GM23338 (cell line): ENCODE measurements around the gene ADCY5. TPM values are rescaled to one million over a fixed set of nuclear protein-coding genes. Genes with fewer than 3 reads are reported as not detected.

Experiments used
- ATAC-seq: fragments of 200-7000 bp; cut with Tn5 transposase; 3 replicates; pipeline ENCODE4 v1.9.1; 2020
- DNase-seq: peaks from one replicate; pipeline ENCODE4 v3.0.0-alpha.2; 2015; ENCODE audit warnings: low spot score
- H2AFZ ChIP-seq: fragments of 200-600 bp; sonication (generic); 2 replicates; pipeline ENCODE4 v1.8.0; 2016; ENCODE audit warnings: antibody characterized with exemption, mild to moderate bottlenecking, moderate library complexity
- H3F3A ChIP-seq: fragments of 200-600 bp; sonication (generic); replicated peaks from 2 replicates; pipeline ENCODE4 v1.8.0; 2017; ENCODE audit warnings: antibody characterized with exemption, mixed run types, low read depth
- H3K27ac ChIP-seq: fragments of 200-600 bp; sonication (generic); 2 replicates; pipeline ENCODE4 v1.6.1; 2016; ENCODE audit warnings: low read depth
- H3K27me3 ChIP-seq: fragments of 200-600 bp; sonication (generic); 2 replicates; pipeline ENCODE4 v1.8.0; 2016; ENCODE audit warnings: mild to moderate bottlenecking, mixed run types, moderate library complexity; ENCODE audit not compliant: insufficient read depth
- H3K36me3 ChIP-seq: fragments of 200-600 bp; sonication (generic); 2 replicates; pipeline ENCODE4 v1.8.0; 2016; ENCODE audit warnings: mild to moderate bottlenecking; ENCODE audit not compliant: insufficient read depth
- H3K4me1 ChIP-seq: fragments of 200-600 bp; sonication (generic); 2 replicates; pipeline ENCODE4 v1.8.0; 2016; ENCODE audit warnings: mild to moderate bottlenecking, moderate library complexity; ENCODE audit not compliant: insufficient read depth
- H3K4me2 ChIP-seq: fragments of 200-600 bp; sonication (generic); 2 replicates; pipeline ENCODE4 v1.7.1; 2017; ENCODE audit warnings: mixed run types
- H3K4me3 ChIP-seq: fragments of 200-600 bp; sonication (generic); 2 replicates; pipeline ENCODE4 v1.6.1; 2016; ENCODE audit warnings: mixed run types
- H3K79me2 ChIP-seq: fragments of 200-600 bp; sonication (generic); replicated peaks from 2 replicates; pipeline ENCODE4 v1.8.0; 2017; ENCODE audit warnings: mild to moderate bottlenecking; ENCODE audit not compliant: insufficient read depth
- H3K9me2 ChIP-seq: fragments of 200-600 bp; sonication (generic); 2 replicates; pipeline ENCODE4 v1.8.0; 2017; ENCODE audit not compliant: insufficient read depth
- H4K20me1 ChIP-seq: fragments of 200-600 bp; sonication (generic); replicated peaks from 2 replicates; pipeline ENCODE4 v1.8.0; 2017; ENCODE audit warnings: mild to moderate bottlenecking; ENCODE audit not compliant: insufficient read depth
- H3K27ac Mint-ChIP-seq: 2 replicates; pipeline ENCODE4 v1.8.0; 2020; ENCODE audit warnings: inconsistent platforms, mild to moderate bottlenecking, moderate library complexity, mixed read lengths
- H3K27me3 Mint-ChIP-seq: 3 replicates; pipeline ENCODE4 v1.8.0; 2022; ENCODE audit warnings: low read depth, mild to moderate bottlenecking, moderate library complexity, mixed read lengths, inconsistent platforms; ENCODE audit not compliant: insufficient read depth, poor library complexity
- H3K36me3 Mint-ChIP-seq: 3 replicates; pipeline ENCODE4 v1.8.0; 2021; ENCODE audit warnings: low read depth, mild to moderate bottlenecking, inconsistent platforms, moderate library complexity, mixed read lengths
- H3K4me1 Mint-ChIP-seq: 3 replicates; pipeline ENCODE4 v1.8.0; 2020; ENCODE audit warnings: mild to moderate bottlenecking, inconsistent platforms, mixed read lengths
- H3K4me3 Mint-ChIP-seq: 3 replicates; pipeline ENCODE4 v1.8.0; 2021; ENCODE audit warnings: moderate library complexity, mild to moderate bottlenecking, inconsistent platforms, mixed read lengths
- H3K9me3 Mint-ChIP-seq: 3 replicates; pipeline ENCODE4 v1.8.0; 2020; ENCODE audit warnings: moderate library complexity, mild to moderate bottlenecking, inconsistent platforms, mixed read lengths
- CREB1 ChIP-seq: fragments of 250-450 bp; sonication (Bioruptor Pico); IDR thresholded peaks from 2 replicates; pipeline ENCODE4 v1.5.0; 2020; ENCODE audit warnings: low read depth, mild to moderate bottlenecking, moderate library complexity
- EZH2 ChIP-seq: fragments of 200-600 bp; sonication (generic); IDR thresholded peaks from one replicate; pipeline ENCODE4 v1.8.0; 2017; ENCODE audit warnings: antibody characterized with exemption, mild to moderate bottlenecking, low read depth; ENCODE audit not compliant: unreplicated experiment
- EZH2phosphoT487 ChIP-seq: fragments of 200-600 bp; sonication (generic); IDR thresholded peaks from one replicate; pipeline ENCODE4 v1.8.1; 2018; ENCODE audit warnings: antibody characterized with exemption; ENCODE audit not compliant: unreplicated experiment
- JUNB ChIP-seq: IDR thresholded peaks from one replicate; pipeline ENCODE4 v1.6.1; 2016; ENCODE audit warnings: antibody characterized with exemption; ENCODE audit not compliant: unreplicated experiment
- NANOG ChIP-seq: IDR thresholded peaks from 2 replicates; pipeline ENCODE4 v1.6.1; 2016; ENCODE audit warnings: antibody characterized with exemption, borderline replicate concordance
- POLR2AphosphoS5 ChIP-seq: IDR thresholded peaks from 2 replicates; pipeline ENCODE4 v1.6.1; 2016; ENCODE audit warnings: antibody characterized with exemption, low read depth
- STAT1 ChIP-seq: IDR thresholded peaks from one replicate; pipeline ENCODE4 v1.6.1; 2016; ENCODE audit warnings: antibody characterized with exemption; ENCODE audit not compliant: unreplicated experiment
- ZNF114 ChIP-seq: fragments of 250-450 bp; sonication (Bioruptor Pico); IDR thresholded peaks from 2 replicates; pipeline ENCODE4 v1.5.0; 2020; ENCODE audit warnings: mild to moderate bottlenecking, moderate library complexity
- ZNF331 ChIP-seq: fragments of 250-450 bp; sonication (Bioruptor Pico); IDR thresholded peaks from 2 replicates; pipeline ENCODE4 v1.5.0; 2020; ENCODE audit warnings: low read depth, mild to moderate bottlenecking, moderate library complexity
- polyA plus RNA-seq: library from polyadenylated mRNA; unstranded; fragments of >200 nt; fragmentation: Nextera tagmentation; extraction: Ambion mirVana; gene quantifications from 2 replicates; pipeline ENCODE4 v1.2.1, GENCODE V29; 2016
- total RNA-seq: library from RNA; depleted of rRNA; stranded (reverse); fragments of >200 nt; shearing (Covaris generic); gene quantifications from 2 replicates; pipeline ENCODE4 v1.2.3, GENCODE V29; 2014
- TF ChIP-seq, protein P1 (sequence below): fragments of 250-450 bp; sonication (Bioruptor Pico); IDR thresholded peaks from 2 replicates; pipeline ENCODE4 v1.5.0; 2020; ENCODE audit warnings: mild to moderate bottlenecking, moderate library complexity
- TF ChIP-seq, protein P2 (sequence below): IDR thresholded peaks from one replicate; pipeline ENCODE4 v1.6.1; 2018; ENCODE audit warnings: antibody characterized with exemption; ENCODE audit not compliant: unreplicated experiment
- TF ChIP-seq, protein P3 (sequence below), 2 experiments: fragments of 200-600 bp in 1 of 2; sonication (generic) in 1 of 2; conservative IDR thresholded peaks; 2 replicates each; pipeline versions ENCODE4 v1.5.1 to v1.6.1; 2016 to 2017; ENCODE audit warnings: antibody characterized with exemption in 2 of 2, low read depth in 2 of 2, mild to moderate bottlenecking in 2 of 2, moderate library complexity in 1 of 2
- TF ChIP-seq, protein P4 (sequence below): IDR thresholded peaks from 2 replicates; pipeline ENCODE4 v1.6.1; 2016; ENCODE audit warnings: antibody characterized with exemption

ADCY5 gene
- total and polyA plus RNA-seq, 2 experiments from 2014 or later, result 3.5 to 10.2 TPM

DNA sequence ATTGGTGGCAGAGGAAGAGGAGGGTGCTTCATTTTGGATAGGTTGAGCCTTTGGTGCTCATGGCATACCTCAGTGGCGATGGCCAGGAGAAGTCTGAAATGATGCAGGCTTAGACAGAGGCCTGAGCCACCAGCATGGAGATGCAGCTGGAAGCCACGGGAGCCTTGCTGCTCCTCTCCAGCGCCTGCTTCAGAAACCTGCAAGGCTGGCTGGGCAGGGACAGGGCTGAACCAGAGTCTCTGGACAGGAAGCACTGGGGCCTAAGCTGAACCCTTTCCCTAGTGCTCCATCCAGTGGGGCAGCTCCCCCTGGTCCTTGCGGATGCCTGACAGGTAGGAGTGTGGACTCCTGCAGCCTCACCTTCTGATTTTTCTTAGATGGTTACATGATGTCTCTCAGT lies 36.7 kb upstream of the ADCY5 start:
- Histone ChIP-seq H4K20me1 (no peaks in the 10 kb centered on the region), H3K27ac (no peak overlapping the region), H3K36me3 (no peaks in the 10 kb centered on the region), H3K79me2 (no peaks in the 10 kb centered on the region), H2AFZ (no peak overlapping the region), H3K4me1 (no peaks in the 10 kb centered on the region), H3K4me2 (no peak overlapping the region), H3K9me2 (no peaks in the 10 kb centered on the region), H3K27me3 (no peaks in the 10 kb centered on the region), H3K4me3 (no peak overlapping the region), H3F3A (no peaks in the 10 kb centered on the region)
- no peaks in the 10 kb centered on the region for H3K9me3 Mint-ChIP-seq
- no peak for DNase-seq
- H3K4me1 Mint-ChIP-seq, result no peaks in the 10 kb centered on the region
- H3K27ac Mint-ChIP-seq, result no peak overlapping the region
- TF ChIP-seq NANOG (no peak), JUNB (no peak), EZH2phosphoT487 (no peak), ZNF331 (CRISPR knock-in tag) (no peak), POLR2AphosphoS5 (no peak), CREB1 (CRISPR knock-in tag) (no peak), ZNF114 (CRISPR knock-in tag) (no peak), EZH2 (no peak), STAT1 (no peak)
- TF ChIP-seq, protein P1, sequence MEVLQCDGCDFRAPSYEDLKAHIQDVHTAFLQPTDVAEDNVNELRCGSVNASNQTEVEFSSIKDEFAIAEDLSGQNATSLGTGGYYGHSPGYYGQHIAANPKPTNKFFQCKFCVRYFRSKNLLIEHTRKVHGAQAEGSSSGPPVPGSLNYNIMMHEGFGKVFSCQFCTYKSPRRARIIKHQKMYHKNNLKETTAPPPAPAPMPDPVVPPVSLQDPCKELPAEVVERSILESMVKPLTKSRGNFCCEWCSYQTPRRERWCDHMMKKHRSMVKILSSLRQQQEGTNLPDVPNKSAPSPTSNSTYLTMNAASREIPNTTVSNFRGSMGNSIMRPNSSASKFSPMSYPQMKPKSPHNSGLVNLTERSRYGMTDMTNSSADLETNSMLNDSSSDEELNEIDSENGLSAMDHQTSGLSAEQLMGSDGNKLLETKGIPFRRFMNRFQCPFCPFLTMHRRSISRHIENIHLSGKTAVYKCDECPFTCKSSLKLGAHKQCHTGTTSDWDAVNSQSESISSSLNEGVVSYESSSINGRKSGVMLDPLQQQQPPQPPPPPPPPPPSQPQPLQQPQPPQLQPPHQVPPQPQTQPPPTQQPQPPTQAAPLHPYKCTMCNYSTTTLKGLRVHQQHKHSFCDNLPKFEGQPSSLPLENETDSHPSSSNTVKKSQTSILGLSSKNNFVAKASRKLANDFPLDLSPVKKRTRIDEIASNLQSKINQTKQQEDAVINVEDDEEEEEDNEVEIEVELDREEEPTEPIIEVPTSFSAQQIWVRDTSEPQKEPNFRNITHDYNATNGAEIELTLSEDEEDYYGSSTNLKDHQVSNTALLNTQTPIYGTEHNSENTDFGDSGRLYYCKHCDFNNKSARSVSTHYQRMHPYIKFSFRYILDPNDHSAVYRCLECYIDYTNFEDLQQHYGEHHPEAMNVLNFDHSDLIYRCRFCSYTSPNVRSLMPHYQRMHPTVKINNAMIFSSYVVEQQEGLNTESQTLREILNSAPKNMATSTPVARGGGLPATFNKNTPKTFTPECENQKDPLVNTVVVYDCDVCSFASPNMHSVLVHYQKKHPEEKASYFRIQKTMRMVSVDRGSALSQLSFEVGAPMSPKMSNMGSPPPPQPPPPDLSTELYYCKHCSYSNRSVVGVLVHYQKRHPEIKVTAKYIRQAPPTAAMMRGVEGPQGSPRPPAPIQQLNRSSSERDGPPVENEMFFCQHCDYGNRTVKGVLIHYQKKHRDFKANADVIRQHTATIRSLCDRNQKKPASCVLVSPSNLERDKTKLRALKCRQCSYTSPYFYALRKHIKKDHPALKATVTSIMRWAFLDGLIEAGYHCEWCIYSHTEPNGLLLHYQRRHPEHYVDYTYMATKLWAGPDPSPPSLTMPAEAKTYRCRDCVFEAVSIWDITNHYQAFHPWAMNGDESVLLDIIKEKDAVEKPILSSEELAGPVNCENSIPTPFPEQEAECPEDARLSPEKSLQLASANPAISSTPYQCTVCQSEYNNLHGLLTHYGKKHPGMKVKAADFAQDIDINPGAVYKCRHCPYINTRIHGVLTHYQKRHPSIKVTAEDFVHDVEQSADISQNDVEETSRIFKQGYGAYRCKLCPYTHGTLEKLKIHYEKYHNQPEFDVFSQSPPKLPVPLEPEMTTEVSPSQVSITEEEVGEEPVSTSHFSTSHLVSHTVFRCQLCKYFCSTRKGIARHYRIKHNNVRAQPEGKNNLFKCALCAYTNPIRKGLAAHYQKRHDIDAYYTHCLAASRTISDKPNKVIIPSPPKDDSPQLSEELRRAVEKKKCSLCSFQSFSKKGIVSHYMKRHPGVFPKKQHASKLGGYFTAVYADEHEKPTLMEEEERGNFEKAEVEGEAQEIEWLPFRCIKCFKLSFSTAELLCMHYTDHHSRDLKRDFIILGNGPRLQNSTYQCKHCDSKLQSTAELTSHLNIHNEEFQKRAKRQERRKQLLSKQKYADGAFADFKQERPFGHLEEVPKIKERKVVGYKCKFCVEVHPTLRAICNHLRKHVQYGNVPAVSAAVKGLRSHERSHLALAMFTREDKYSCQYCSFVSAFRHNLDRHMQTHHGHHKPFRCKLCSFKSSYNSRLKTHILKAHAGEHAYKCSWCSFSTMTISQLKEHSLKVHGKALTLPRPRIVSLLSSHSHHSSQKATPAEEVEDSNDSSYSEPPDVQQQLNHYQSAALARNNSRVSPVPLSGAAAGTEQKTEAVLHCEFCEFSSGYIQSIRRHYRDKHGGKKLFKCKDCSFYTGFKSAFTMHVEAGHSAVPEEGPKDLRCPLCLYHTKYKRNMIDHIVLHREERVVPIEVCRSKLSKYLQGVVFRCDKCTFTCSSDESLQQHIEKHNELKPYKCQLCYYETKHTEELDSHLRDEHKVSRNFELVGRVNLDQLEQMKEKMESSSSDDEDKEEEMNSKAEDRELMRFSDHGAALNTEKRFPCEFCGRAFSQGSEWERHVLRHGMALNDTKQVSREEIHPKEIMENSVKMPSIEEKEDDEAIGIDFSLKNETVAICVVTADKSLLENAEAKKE, result no peak
- TF ChIP-seq, protein P2, sequence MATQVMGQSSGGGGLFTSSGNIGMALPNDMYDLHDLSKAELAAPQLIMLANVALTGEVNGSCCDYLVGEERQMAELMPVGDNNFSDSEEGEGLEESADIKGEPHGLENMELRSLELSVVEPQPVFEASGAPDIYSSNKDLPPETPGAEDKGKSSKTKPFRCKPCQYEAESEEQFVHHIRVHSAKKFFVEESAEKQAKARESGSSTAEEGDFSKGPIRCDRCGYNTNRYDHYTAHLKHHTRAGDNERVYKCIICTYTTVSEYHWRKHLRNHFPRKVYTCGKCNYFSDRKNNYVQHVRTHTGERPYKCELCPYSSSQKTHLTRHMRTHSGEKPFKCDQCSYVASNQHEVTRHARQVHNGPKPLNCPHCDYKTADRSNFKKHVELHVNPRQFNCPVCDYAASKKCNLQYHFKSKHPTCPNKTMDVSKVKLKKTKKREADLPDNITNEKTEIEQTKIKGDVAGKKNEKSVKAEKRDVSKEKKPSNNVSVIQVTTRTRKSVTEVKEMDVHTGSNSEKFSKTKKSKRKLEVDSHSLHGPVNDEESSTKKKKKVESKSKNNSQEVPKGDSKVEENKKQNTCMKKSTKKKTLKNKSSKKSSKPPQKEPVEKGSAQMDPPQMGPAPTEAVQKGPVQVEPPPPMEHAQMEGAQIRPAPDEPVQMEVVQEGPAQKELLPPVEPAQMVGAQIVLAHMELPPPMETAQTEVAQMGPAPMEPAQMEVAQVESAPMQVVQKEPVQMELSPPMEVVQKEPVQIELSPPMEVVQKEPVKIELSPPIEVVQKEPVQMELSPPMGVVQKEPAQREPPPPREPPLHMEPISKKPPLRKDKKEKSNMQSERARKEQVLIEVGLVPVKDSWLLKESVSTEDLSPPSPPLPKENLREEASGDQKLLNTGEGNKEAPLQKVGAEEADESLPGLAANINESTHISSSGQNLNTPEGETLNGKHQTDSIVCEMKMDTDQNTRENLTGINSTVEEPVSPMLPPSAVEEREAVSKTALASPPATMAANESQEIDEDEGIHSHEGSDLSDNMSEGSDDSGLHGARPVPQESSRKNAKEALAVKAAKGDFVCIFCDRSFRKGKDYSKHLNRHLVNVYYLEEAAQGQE, result no peak
- TF ChIP-seq, protein P3, sequence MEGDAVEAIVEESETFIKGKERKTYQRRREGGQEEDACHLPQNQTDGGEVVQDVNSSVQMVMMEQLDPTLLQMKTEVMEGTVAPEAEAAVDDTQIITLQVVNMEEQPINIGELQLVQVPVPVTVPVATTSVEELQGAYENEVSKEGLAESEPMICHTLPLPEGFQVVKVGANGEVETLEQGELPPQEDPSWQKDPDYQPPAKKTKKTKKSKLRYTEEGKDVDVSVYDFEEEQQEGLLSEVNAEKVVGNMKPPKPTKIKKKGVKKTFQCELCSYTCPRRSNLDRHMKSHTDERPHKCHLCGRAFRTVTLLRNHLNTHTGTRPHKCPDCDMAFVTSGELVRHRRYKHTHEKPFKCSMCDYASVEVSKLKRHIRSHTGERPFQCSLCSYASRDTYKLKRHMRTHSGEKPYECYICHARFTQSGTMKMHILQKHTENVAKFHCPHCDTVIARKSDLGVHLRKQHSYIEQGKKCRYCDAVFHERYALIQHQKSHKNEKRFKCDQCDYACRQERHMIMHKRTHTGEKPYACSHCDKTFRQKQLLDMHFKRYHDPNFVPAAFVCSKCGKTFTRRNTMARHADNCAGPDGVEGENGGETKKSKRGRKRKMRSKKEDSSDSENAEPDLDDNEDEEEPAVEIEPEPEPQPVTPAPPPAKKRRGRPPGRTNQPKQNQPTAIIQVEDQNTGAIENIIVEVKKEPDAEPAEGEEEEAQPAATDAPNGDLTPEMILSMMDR (conservative IDR thresholded peaks at IDR 0.05; ENCODE audit: low read depth in 2 of 2), result no peak
- TF ChIP-seq, protein P4, sequence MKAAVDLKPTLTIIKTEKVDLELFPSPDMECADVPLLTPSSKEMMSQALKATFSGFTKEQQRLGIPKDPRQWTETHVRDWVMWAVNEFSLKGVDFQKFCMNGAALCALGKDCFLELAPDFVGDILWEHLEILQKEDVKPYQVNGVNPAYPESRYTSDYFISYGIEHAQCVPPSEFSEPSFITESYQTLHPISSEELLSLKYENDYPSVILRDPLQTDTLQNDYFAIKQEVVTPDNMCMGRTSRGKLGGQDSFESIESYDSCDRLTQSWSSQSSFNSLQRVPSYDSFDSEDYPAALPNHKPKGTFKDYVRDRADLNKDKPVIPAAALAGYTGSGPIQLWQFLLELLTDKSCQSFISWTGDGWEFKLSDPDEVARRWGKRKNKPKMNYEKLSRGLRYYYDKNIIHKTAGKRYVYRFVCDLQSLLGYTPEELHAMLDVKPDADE, result no peak
- H3K27me3 Mint-ChIP-seq, result peaks cover 8% of the 10 kb centered on the region
- no peaks in the 10 kb centered on the region for H3K36me3 Mint-ChIP-seq
- no peak for ATAC-seq
- no peak overlapping the region for H3K4me3 Mint-ChIP-seq
